Smooth muscle cell of the pulmonary artery (primary cell): ENCODE data around the gene LINS1. TPM values are rescaled to one million over a fixed set of nuclear protein-coding genes. Genes with fewer than 3 reads are reported as not detected.

Experiments used
- total RNA-seq: library from RNA; depleted of rRNA; stranded (reverse); fragments of >200 nt; gene quantifications from 2 replicates; pipeline ENCODE4 v1.2.3, GENCODE V29; 2014

LINS1 gene, protein sequence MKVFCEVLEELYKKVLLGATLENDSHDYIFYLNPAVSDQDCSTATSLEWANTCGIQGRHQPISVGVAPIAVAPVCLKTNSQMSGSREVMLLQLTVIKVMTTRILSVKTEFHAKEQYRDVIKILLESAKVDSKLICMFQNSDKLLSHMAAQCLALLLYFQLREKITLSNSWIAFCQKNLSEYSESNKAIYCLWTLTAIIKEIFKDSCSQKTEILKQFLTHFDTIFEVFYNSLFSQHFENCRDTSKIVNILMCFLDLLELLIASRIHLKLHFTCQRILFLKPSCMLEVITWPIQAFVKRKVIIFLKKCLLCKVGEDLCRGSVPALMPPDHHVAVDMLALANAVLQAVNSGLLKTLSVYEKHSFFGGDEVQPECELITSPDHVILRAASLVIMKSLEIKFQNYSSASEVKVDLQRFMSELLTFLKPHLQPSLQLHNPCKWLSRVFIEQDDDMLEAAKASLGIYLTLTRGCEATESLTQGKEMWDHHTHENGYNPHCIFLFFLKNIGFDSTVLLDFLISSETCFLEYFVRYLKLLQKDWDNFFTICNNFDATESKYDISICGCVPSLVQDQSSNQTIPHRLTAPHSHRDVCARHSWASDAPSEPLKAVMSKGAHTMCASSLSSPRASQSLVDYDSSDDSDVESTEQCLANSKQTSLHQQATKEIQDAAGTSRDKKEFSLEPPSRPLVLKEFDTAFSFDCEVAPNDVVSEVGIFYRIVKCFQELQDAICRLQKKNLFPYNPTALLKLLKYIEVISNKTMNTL
- 8.8 and 11.1 TPM in 2 replicates for total RNA-seq

GRCh38 chr15:100602064-100602822 is at the start of gene LINS1, which contains the start of gene ASB7:
TSS of gene LINS1 (minus strand) at chr15:100602184. CDS start at chr15:100580842, 21,342 bp downstream.
TSS of gene ASB7 (plus strand) at chr15:100602589. CDS start at chr15:100612217, 9,628 bp downstream.

DNA sequence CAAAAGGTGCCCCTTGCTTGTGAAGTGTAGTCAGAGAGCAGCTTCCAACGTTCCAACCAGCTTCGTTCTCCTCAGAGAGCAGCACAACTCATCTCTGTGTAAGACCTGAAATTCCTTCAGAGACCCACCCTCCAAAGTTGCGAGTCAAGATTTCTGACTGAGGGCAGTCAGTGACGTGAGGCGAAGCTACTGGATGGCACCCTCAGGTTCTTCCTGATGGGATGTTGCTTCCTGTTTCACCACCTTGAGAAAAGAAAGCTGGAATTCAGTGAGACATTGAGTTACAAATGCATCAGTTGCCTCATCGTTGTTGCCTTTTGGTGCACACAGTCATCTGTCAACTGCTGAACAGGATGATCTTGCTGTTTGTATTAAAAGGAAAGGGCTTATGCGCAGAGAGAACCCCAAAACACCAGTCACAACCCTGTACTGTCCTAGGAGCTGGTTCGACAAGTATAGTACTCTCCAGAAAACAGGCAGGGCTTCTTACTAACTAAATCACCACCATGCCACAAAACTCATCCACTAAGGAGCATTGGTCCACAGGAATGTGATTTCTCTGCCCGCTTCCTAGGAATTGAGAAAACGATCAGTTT is 73.1 kb downstream of the LINS1 start, which contains the start of gene CERS3:
CERS3 (minus strand) TSS at position 118 of the 596 bp plus-strand sequence. CDS start 27,101 bp downstream, outside the sequence.

Other genes starting within 250 kb of the LINS1 start
- gene CERS3, start 73.2 kb downstream of the LINS1 start, total RNA-seq, result not detected in 2 replicates
- gene ASB7, start 405 bp upstream of the LINS1 start, total RNA-seq, result 16.1 and 17.1 TPM in 2 replicates